Ovary (tissue), 9 donors: ENCODE measurements around the gene PSME4. TPM values are rescaled to one million over a fixed set of nuclear protein-coding genes. Genes with fewer than 3 reads are reported as not detected.

Source experiments
- DNase-seq, 5 donors: peaks; one replicate each; pipeline ENCODE4 v3.0.0-alpha.2; 2019 to 2020
- H3K27ac ChIP-seq, 2 donors: fragments of 200-600 bp; one replicate each; pipeline versions ENCODE4 v1.5.1 to v1.8.0; 2019 to 2022
- H3K27me3 ChIP-seq: fragments of 200-600 bp; one replicate; pipeline ENCODE4 v1.8.0; 2022
- H3K36me3 ChIP-seq: fragments of 200-600 bp; sonication (generic); one replicate; pipeline ENCODE4 v1.5.1; 2019
- H3K4me1 ChIP-seq: one replicate; pipeline ENCODE4 v1.8.1; 2013; ENCODE audit warnings: mild to moderate bottlenecking, moderate library complexity; ENCODE audit not compliant: insufficient read depth
- H3K4me3 ChIP-seq: fragments of 200-600 bp; sonication (generic); one replicate; pipeline ENCODE4 v1.5.1; 2017
- H3K9me3 ChIP-seq, 2 donors: fragments of 200-600 bp in 1 of 2; sonication (generic) in 1 of 2; one replicate each; pipeline versions ENCODE4 v1.5.1 to v1.8.1; 2013 to 2019; ENCODE audit warnings: mild to moderate bottlenecking in 1 of 2, moderate library complexity in 1 of 2
- EP300 ChIP-seq: sonication (generic); formaldehyde crosslinking; IDR thresholded peaks from one replicate; pipeline ENCODE4 v1.6.1; 2017; ENCODE audit warnings: antibody characterized with exemption
- POLR2A ChIP-seq: fragments of 450-650 bp; IDR thresholded peaks from one replicate; pipeline ENCODE4 v1.6.1; 2017; ENCODE audit warnings: antibody characterized with exemption, mild to moderate bottlenecking, moderate library complexity
- WGBS, 3 donors: extraction: QIAGEN DNeasy Blood & Tissue Kit in 1 of 3; methylation state at CpG; one replicate each; pipeline versions ENCODE4 v1.1.5 to v1.1.7; 2013 to 2017; 5-methylcytosine and 5-hydroxymethylcytosine counted together
- intact Hi-C, 4 donors: fragments of 100-400 bp; cut with DNase I; formaldehyde crosslinking; loops; one replicate each; pipeline versions ENCODE4 v1.11.0 to v1.15.1; 2022 to 2023
- polyA plus RNA-seq, 2 donors: library from polyadenylated mRNA; stranded (reverse); fragments of 200-250 nt in 1 of 2; fragments of 350-450 nt in 1 of 2; fragmentation: Illumina TruSeq in 1 of 2; extraction: RNeasy Lipid Tissue Mini Kit (QIAGEN cat#74804) in 1 of 2; gene quantifications; one replicate each; pipeline ENCODE4 v1.2.3, GENCODE V29; 2013 to 2014
- total RNA-seq, 7 donors: library from RNA; depleted of rRNA in 2 of 7; stranded (reverse); fragments of >200 nt in 2 of 7; fragmentation: NEBNext Ultra II Directional in 3 of 7; extraction: Animal tissue kit (Norgen Biotek cat#: 25700) in 3 of 7; gene quantifications; one replicate each; pipeline versions ENCODE4 v1.1.0 to v1.2.4, GENCODE V29; 2016 to 2023
- TF ChIP-seq, protein P1 (sequence below), 3 donors: fragments of 450-650 bp in 2 of 3; fragments of 200-600 bp in 1 of 3; IDR thresholded peaks; one replicate each; pipeline versions ENCODE4 v1.5.1 to v1.8.0; 2016 to 2022; ENCODE audit warnings: antibody characterized with exemption in 3 of 3, mild to moderate bottlenecking in 1 of 3
- donor health status: DM: no; HTN: no; CAD: no; lungs with moderate emphysema.
- donor health status: DM: no; HTN: no; CAD: no.
- donor health status: Bipolar disorder and iron deficiency.
- donor health status: DM: yes; HTN: yes; CAD: no.
- donor health status: DM: no; HTN: no; CAD: no.
- donor health status: DM: yes; HTN: yes; CAD: no.

The PSME4 gene
- total and polyA plus RNA-seq, 9 donors = 12.8 to 52.1 (median 32.3) TPM

DNA sequence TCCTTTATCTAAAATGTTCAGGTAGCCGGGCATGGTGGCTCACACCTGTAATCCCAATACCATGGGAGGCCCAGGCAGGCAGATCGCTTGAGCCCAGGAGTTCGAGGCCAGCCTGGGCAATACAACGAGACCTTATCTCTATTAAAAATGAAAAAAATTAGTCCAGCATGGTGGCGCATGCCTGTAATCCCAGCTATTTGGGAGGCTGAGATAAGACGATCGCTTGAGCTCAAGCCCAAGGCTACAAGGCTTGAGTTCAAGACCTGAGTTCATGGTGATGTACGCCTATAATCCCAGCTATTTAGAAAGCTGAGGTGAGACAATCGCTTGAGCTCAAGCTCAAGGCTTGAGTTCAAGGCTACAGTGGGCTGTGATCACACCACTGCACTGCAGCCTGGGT is 65.4 kb downstream of the PSME4 start:
- intact Hi-C loops = no loop called here
- TF ChIP-seq, protein P1, sequence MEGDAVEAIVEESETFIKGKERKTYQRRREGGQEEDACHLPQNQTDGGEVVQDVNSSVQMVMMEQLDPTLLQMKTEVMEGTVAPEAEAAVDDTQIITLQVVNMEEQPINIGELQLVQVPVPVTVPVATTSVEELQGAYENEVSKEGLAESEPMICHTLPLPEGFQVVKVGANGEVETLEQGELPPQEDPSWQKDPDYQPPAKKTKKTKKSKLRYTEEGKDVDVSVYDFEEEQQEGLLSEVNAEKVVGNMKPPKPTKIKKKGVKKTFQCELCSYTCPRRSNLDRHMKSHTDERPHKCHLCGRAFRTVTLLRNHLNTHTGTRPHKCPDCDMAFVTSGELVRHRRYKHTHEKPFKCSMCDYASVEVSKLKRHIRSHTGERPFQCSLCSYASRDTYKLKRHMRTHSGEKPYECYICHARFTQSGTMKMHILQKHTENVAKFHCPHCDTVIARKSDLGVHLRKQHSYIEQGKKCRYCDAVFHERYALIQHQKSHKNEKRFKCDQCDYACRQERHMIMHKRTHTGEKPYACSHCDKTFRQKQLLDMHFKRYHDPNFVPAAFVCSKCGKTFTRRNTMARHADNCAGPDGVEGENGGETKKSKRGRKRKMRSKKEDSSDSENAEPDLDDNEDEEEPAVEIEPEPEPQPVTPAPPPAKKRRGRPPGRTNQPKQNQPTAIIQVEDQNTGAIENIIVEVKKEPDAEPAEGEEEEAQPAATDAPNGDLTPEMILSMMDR (IDR thresholded peaks at IDR 0.05) = no peak
- TF ChIP-seq EP300 (no peak), POLR2A (no peak)
- no peak overlapping the region for H3K4me3 ChIP-seq
- no peaks in the 10 kb centered on the region for H3K9me3 ChIP-seq
- no peak overlapping the region for H3K27ac ChIP-seq
- H3K27me3 ChIP-seq = no peaks in the 10 kb centered on the region
- no peak for DNase-seq
- H3K4me1 ChIP-seq = no peaks in the 10 kb centered on the region
- WGBS, 3 donors = 90 to 94% (median 91%) methylated on average over 9 of the region's 9 CpGs
- no peaks in the 10 kb centered on the region for H3K36me3 ChIP-seq

DNA sequence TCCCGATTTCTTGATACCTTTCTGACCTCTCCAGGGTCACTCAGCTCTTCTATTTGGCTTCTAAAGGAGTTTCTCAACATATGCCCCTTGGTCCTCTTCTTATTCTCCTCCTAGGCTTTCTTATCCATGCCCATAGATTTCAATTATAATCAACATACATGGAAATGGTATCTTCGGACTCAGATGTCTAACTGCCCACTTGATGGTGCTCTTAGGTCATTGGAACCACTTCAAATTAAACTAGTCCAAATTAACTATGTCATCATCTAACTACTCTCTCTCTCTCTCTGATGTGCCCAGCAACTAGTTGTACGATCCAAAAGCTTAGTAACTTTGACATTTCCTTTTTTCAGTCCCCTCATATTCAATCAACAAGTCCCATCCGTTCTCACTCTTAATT is 67.8 kb downstream of the PSME4 start:
- Histone ChIP-seq H3K36me3 (no peaks in the 10 kb centered on the region), H3K27ac (no peak overlapping the region), H3K27me3 (no peaks in the 10 kb centered on the region), H3K4me3 (no peak overlapping the region), H3K9me3 (no peaks in the 10 kb centered on the region), H3K4me1 (no peaks in the 10 kb centered on the region)
- intact Hi-C loops = no loop called here
- no peak for DNase-seq
- WGBS, 3 donors = 51 to 77% (median 67%) methylated on average over 4 of the region's 4 CpGs
- no peak for TF ChIP-seq POLR2A

DNA sequence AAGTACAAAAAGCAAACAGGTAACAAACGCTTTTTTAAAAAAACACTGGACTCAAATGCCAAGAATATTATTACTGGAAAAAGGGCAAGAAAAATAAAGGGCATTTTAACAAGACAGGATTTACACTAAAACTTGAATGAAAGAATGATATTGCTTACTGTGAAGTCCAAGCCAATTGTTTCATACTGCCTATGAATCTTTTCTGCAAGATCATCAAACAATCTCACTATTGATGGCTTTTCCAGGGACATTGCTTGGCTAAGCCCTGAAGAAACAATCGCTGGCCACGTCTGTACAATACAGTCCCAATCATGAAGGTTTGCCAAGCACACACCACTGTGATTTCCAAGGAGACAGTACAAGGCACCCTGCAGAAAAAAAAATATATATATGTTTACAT is 69.6 kb downstream of the PSME4 start:
- Histone ChIP-seq H3K9me3 (no peaks in the 10 kb centered on the region), H3K36me3 (no peaks in the 10 kb centered on the region), H3K4me3 (no peak overlapping the region), H3K27ac (no peak overlapping the region), H3K27me3 (no peaks in the 10 kb centered on the region), H3K4me1 (no peaks in the 10 kb centered on the region)
- intact Hi-C loops = no loop called here
- TF ChIP-seq POLR2A = no peak
- WGBS, 3 donors = 79 to 86% (median 80%) methylated on average over 3 of the region's 3 CpGs
- no peak for DNase-seq

DNA sequence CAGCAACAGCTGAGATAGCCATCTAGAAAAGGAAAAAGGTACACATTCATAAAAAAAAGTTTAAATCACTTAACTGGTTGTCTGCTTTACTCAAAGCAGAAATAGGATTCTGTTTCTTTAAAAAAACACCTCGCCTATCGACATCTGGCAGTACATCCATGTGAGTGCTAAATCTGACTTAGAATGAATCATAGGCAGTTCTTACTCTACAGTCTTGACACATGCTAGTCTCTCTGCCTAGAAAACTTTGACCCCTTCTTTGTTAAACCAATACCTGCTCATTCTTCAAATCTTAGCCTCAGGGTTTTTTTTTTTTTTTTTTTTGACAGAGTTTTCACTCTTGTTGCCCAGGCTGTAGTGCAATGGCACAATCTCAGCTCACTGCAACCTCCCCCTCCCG is 73.9 kb downstream of the PSME4 start:
- intact Hi-C loops = no loop called here

DNA sequence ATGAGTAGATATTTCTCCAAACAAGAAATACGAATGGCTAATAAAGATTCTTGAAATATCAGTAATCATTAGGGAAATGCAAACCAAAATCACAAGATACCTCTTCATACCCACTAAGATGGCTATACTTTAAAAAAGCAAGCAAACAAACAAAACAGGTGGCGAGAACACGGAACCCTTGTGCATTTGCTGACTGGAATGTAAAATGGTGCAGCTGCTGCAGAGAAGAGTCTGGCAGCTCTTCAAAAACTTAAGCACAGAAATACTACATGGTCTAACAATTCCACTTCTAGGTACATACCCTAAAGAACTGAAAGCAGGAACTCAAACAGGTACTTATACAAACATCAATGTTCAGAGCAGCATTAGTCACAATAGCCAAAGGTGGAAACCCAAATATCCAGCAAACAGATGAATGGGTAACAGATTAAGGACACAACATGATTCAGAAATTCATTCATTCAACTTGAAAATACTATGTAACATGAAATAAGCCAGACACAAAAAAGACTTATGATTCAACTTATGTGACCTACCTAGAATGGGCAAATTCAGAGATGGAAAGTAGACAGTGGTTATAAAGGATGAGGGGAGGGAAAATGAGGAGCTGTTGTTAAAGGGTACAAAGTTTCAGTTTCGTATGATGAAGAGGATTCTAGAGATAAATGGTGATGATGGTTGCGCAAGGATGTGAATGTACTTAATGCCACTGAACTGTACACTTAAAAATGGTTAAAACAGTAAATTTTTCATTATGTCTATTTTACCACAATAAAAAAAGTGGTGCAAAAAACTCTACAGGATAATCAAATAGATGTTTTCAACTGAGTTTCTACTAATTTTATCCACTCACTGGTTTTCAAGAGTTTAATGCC is 84.2 kb downstream of the PSME4 start:
- Histone ChIP-seq H3K4me3 (no peak overlapping the region), H3K4me1 (no peaks in the 10 kb centered on the region), H3K27ac (no peak overlapping the region), H3K36me3 (no peaks in the 10 kb centered on the region), H3K27me3 (no peaks in the 10 kb centered on the region), H3K9me3 (no peaks in the 10 kb centered on the region)
- WGBS, 3 donors = 82 to 86% (median 85%) methylated on average over 5 of the region's 5 CpGs
- no peak for DNase-seq
- intact Hi-C loops = no loop called here
- TF ChIP-seq EP300 (no peak), POLR2A (no peak)
- TF ChIP-seq, protein P1 (IDR thresholded peaks at IDR 0.05) = no peak

More for the DNA sequence above, 73.9 kb downstream of the PSME4 start:
- Histone ChIP-seq H3K36me3 (no peaks in the 10 kb centered on the region), H3K27ac (no peak overlapping the region), H3K9me3 (no peaks in the 10 kb centered on the region), H3K4me3 (no peak overlapping the region), H3K27me3 (no peaks in the 10 kb centered on the region), H3K4me1 (no peaks in the 10 kb centered on the region)
- DNase-seq = no peak
- TF ChIP-seq EP300 (no peak), POLR2A (no peak)
- TF ChIP-seq, protein P1 (IDR thresholded peaks at IDR 0.05) = no peak
- 67 to 68% (median 68%) methylated on average over 3 of the region's 3 CpGs for WGBS, 3 donors
